ENCODE results near the gene PNMA8A. TPM values are rescaled to one million over a fixed set of nuclear protein-coding genes. Genes with fewer than 3 reads are reported as not detected.
"Not testable (repeated sequence)": the region's sequence is repeated elsewhere in the genome, so short reads cannot be mapped to it uniquely, and the experiment has no call there.

Gene PNMA8A
- total RNA-seq, 2 experiments from 2014 or later: not detected

DNA sequence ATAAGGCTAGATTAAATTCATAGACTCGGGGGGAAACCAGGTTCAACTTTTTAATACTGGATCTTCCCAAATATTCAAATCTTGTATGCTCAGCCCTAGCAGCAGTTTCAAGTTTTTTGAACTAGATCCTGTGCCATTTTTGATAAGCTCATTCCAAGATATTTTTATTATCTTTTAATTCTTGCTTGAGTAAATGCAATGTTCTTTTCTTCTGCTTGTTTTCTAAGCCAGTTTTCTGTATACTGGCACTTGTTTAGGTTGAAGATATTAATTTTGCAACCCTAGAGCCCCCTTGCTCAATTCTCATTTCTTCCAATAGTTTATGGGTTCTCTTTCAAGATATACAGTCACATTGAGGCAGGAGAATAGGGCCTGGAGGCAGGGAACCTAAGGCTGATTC is 29.5 kb downstream of the PNMA8A start:
- no peak for TF ChIP-seq EZH2phosphoT487 (IDR thresholded peaks at IDR 0.05; ENCODE audit: borderline replicate concordance, low read depth, low read length)
- TF ChIP-seq, protein P1, sequence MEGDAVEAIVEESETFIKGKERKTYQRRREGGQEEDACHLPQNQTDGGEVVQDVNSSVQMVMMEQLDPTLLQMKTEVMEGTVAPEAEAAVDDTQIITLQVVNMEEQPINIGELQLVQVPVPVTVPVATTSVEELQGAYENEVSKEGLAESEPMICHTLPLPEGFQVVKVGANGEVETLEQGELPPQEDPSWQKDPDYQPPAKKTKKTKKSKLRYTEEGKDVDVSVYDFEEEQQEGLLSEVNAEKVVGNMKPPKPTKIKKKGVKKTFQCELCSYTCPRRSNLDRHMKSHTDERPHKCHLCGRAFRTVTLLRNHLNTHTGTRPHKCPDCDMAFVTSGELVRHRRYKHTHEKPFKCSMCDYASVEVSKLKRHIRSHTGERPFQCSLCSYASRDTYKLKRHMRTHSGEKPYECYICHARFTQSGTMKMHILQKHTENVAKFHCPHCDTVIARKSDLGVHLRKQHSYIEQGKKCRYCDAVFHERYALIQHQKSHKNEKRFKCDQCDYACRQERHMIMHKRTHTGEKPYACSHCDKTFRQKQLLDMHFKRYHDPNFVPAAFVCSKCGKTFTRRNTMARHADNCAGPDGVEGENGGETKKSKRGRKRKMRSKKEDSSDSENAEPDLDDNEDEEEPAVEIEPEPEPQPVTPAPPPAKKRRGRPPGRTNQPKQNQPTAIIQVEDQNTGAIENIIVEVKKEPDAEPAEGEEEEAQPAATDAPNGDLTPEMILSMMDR (conservative IDR thresholded peaks at IDR 0.05; ENCODE audit: low read length): no peak
- BruUV-seq (replicated peaks): no TSS peak
- Histone ChIP-seq H2AFZ (ENCODE audit: low read length) (no peak overlapping the region), H3K27ac (ENCODE audit: low read depth, low read length, poor library complexity, severe bottlenecking) (no peak overlapping the region), H3K79me2 (ENCODE audit: insufficient read depth, low read depth, low read length) (no peaks in the 10 kb centered on the region), H3K9me2 (ENCODE audit: insufficient read depth, low read length) (no peaks in the 10 kb centered on the region), H3K4me1 (ENCODE audit: insufficient read depth, low read length, poor library complexity, severe bottlenecking) (peaks cover 6% of the 10 kb centered on the region), H3K4me2 (ENCODE audit: low read length) (no peak overlapping the region), H4K20me1 (ENCODE audit: insufficient read depth, low read length) (no peaks in the 10 kb centered on the region), H3K9me3 (ENCODE audit: low read length) (no peaks in the 10 kb centered on the region), H3K36me3 (ENCODE audit: insufficient read depth, low read length) (no peaks in the 10 kb centered on the region), H3K4me3 (ENCODE audit: low read depth, low read length, poor library complexity, severe bottlenecking) (no peak overlapping the region)
- POLR2A ChIA-PET: interaction anchor here (0.6 kb wide), 1 partner anchor 1282 kb away, joined by 3 read pairs; no protein-coding TSS in a partner anchor
- CTCF ChIA-PET (ENCODE audit: unreplicated experiment): no interaction called here
- intact Hi-C loops (cut with micrococcal nuclease; ENCODE audit: unreplicated experiment): no loop called here
- no peak for DNase-seq (ENCODE audit: low spot score)

GRCh38 chr19:46435689-46436088 is 35.7 kb downstream of the PNMA8A start:
- H3K9me2 ChIP-seq (ENCODE audit: insufficient read depth, low read length); POLR2A ChIA-PET; H2AFZ ChIP-seq (ENCODE audit: low read length); H3K79me2 ChIP-seq (ENCODE audit: insufficient read depth, low read depth, low read length); H3K36me3 ChIP-seq (ENCODE audit: insufficient read depth, low read length); H3K4me3 ChIP-seq (ENCODE audit: low read depth, low read length, poor library complexity, severe bottlenecking); H3K9me3 ChIP-seq (ENCODE audit: low read length); BruUV-seq (replicated peaks); intact Hi-C loops (cut with micrococcal nuclease; ENCODE audit: unreplicated experiment); H3K27ac ChIP-seq (ENCODE audit: low read depth, low read length, poor library complexity, severe bottlenecking); H3K4me2 ChIP-seq (ENCODE audit: low read length); DNase-seq (ENCODE audit: low spot score); H4K20me1 ChIP-seq (ENCODE audit: insufficient read depth, low read length): not testable (repeated sequence)
- H3K4me1 ChIP-seq (ENCODE audit: insufficient read depth, low read length, poor library complexity, severe bottlenecking): peaks cover 22% of the 10 kb centered on the region
- CTCF ChIA-PET (ENCODE audit: unreplicated experiment): interaction anchor here (0.6 kb wide), 1 partner anchor 29 kb away, joined by 3 read pairs; no protein-coding TSS in a partner anchor

- POLR2A ChIA-PET: interaction anchor here (0.7 kb wide), 1 partner anchor 42 kb away, joined by 3 read pairs; no protein-coding TSS in a partner anchor
- Histone ChIP-seq H3K9me3 (ENCODE audit: low read length) (no peaks in the 10 kb centered on the region), H3K4me1 (ENCODE audit: insufficient read depth, low read length, poor library complexity, severe bottlenecking) (peaks cover 28% of the 10 kb centered on the region), H3K79me2 (ENCODE audit: insufficient read depth, low read depth, low read length) (no peaks in the 10 kb centered on the region), H2AFZ (ENCODE audit: low read length) (no peak overlapping the region), H3K36me3 (ENCODE audit: insufficient read depth, low read length) (no peaks in the 10 kb centered on the region), H3K27ac (ENCODE audit: low read depth, low read length, poor library complexity, severe bottlenecking) (no peak overlapping the region), H3K4me3 (ENCODE audit: low read depth, low read length, poor library complexity, severe bottlenecking) (no peak overlapping the region), H3K9me2 (ENCODE audit: insufficient read depth, low read length) (no peaks in the 10 kb centered on the region), H4K20me1 (ENCODE audit: insufficient read depth, low read length) (no peaks in the 10 kb centered on the region), H3K4me2 (ENCODE audit: low read length) (no peak overlapping the region)
- no peak for DNase-seq (ENCODE audit: low spot score)
- TF ChIP-seq, protein P1 (conservative IDR thresholded peaks at IDR 0.05; ENCODE audit: low read length): no peak
- no peak for TF ChIP-seq EZH2phosphoT487 (IDR thresholded peaks at IDR 0.05; ENCODE audit: borderline replicate concordance, low read depth, low read length)
- CTCF ChIA-PET (ENCODE audit: unreplicated experiment): no interaction called here
- intact Hi-C loops (cut with micrococcal nuclease; ENCODE audit: unreplicated experiment): no loop called here
- no TSS peak for BruUV-seq (replicated peaks)
Observed at GRCh38 chr19:46435009-46435408, 36.4 kb downstream of the PNMA8A start.

- intact Hi-C loops (cut with micrococcal nuclease; ENCODE audit: unreplicated experiment): loop anchor here (5.0 kb wide), 1 partner anchor 54 kb away; no protein-coding TSS in a partner anchor
- H3K79me2 ChIP-seq (ENCODE audit: insufficient read depth, low read depth, low read length); H2AFZ ChIP-seq (ENCODE audit: low read length); BruUV-seq (replicated peaks); CTCF ChIA-PET (ENCODE audit: unreplicated experiment); H3K4me3 ChIP-seq (ENCODE audit: low read depth, low read length, poor library complexity, severe bottlenecking); DNase-seq (ENCODE audit: low spot score); H3K36me3 ChIP-seq (ENCODE audit: insufficient read depth, low read length); H3K27ac ChIP-seq (ENCODE audit: low read depth, low read length, poor library complexity, severe bottlenecking); H3K9me2 ChIP-seq (ENCODE audit: insufficient read depth, low read length); H3K4me2 ChIP-seq (ENCODE audit: low read length); H3K9me3 ChIP-seq (ENCODE audit: low read length); H4K20me1 ChIP-seq (ENCODE audit: insufficient read depth, low read length): not testable (repeated sequence)
- H3K4me1 ChIP-seq (ENCODE audit: insufficient read depth, low read length, poor library complexity, severe bottlenecking): peaks cover 44% of the 10 kb centered on the region
- POLR2A ChIA-PET: interaction anchor here (1.0 kb wide), 1 partner anchor 26 kb away, joined by 3 read pairs; no protein-coding TSS in a partner anchor
Observed at GRCh38 chr19:46433470-46433869, 37.9 kb downstream of the PNMA8A start.
